ENCODE results near the gene PEA15.

GRCh38 chr1:160216301-160216700, 11.1 kb downstream of the PEA15 start:
- TF ChIP-seq POLR2A (IDR thresholded peaks at IDR 0.05; ENCODE audit: low read length) (no peak), GATA1 (IDR thresholded peaks at IDR 0.05; ENCODE audit: low read depth, low read length) (no peak)
